ENCODE measurements around the gene CDKN2B.
A peak's percentile ranks its signal among the peaks of the same experiment; 100 is the strongest.

GRCh38 chr9:22008717-22009505, at the start of gene CDKN2B:
- TF ChIP-seq CTCF (IDR thresholded peaks at IDR 0.05) (peak; percentile 89 to 95 (median 92)), EP300 (IDR thresholded peaks at IDR 0.05) (peak in 1 of 4 donors; percentile 46), POLR2A (IDR thresholded peaks at IDR 0.05) (peak in 2 of 4 donors; percentile 80 to 84), POLR2AphosphoS5 (IDR thresholded peaks at IDR 0.05) (peak; percentile 49 to 91)

Data from upper lobe of left lung (tissue), 4 donors.